ENCODE results near the gene ACTBL2.

- TF ChIP-seq EZH2 (IDR thresholded peaks at IDR 0.05; ENCODE audit: insufficient read depth, poor library complexity, severe bottlenecking) (no peak), EZH2phosphoT487 (IDR thresholded peaks at IDR 0.05; ENCODE audit: insufficient read depth, low read depth) (no peak)
These were observed 41.1 kb downstream of the ACTBL2 start for GRCh38 chr5:57441557-57441956.

Data from GM23248 (cell line).